ENCODE data around the gene NEGR1. TPM values are rescaled to one million over a fixed set of nuclear protein-coding genes. Genes with fewer than 3 reads are reported as not detected.

NEGR1 gene
- total RNA-seq, 1 donor from 2014 or later = 18.1 TPM

DNA sequence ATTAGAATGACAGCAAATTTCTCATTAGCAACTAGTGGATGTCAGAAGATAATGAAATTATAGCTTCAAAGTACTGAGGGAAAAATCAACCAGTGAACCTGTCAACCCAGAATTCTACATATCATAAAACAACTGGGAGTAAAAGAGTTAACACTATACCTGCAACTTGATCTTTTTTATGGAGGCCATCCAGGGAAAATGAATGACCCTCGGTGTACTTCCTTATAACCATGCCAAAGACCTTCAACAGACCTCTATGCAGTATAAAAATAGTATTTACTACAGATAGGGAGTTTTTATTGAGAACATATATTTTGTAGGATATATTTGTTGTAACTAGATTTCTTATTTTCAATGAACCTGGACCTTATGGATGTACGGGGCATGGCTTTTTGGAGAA lies 809.0 kb downstream of the NEGR1 start:
- ATAC-seq (no peak), DNase-seq (no peak)
- Histone ChIP-seq H3K4me1 (no peaks in the 10 kb centered on the region), H3K4me3 (no peak overlapping the region), H3K36me3 (no peaks in the 10 kb centered on the region), H3K27ac (no peak overlapping the region), H3K9me3 (no peaks in the 10 kb centered on the region), H3K27me3 (ENCODE audit: low read depth) (no peaks in the 10 kb centered on the region)
- TF ChIP-seq, protein P1, sequence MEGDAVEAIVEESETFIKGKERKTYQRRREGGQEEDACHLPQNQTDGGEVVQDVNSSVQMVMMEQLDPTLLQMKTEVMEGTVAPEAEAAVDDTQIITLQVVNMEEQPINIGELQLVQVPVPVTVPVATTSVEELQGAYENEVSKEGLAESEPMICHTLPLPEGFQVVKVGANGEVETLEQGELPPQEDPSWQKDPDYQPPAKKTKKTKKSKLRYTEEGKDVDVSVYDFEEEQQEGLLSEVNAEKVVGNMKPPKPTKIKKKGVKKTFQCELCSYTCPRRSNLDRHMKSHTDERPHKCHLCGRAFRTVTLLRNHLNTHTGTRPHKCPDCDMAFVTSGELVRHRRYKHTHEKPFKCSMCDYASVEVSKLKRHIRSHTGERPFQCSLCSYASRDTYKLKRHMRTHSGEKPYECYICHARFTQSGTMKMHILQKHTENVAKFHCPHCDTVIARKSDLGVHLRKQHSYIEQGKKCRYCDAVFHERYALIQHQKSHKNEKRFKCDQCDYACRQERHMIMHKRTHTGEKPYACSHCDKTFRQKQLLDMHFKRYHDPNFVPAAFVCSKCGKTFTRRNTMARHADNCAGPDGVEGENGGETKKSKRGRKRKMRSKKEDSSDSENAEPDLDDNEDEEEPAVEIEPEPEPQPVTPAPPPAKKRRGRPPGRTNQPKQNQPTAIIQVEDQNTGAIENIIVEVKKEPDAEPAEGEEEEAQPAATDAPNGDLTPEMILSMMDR (IDR thresholded peaks at IDR 0.05) = no peak
- intact Hi-C loops (cut with DNase I) = no loop called here

DNA sequence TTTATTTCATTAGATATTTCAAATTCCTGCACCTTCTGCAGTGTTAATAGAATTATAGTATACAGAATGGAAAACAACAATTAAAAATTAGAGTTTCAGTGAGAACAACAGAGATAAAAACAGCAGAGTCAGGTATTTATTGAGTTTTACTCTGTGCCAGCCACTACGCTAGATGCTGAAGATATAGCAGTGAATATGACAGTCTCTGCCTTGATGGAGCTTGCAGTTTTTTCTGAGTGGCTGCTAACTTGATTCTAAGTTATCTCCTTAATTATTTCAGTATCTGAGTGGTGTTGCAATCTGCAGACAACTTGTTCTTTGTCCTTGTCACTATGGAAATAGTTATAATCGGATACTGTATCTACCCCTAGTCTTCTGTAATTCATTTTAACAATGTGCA lies 817.2 kb downstream of the NEGR1 start:
- no peak for DNase-seq
- ATAC-seq = no peak

DNA sequence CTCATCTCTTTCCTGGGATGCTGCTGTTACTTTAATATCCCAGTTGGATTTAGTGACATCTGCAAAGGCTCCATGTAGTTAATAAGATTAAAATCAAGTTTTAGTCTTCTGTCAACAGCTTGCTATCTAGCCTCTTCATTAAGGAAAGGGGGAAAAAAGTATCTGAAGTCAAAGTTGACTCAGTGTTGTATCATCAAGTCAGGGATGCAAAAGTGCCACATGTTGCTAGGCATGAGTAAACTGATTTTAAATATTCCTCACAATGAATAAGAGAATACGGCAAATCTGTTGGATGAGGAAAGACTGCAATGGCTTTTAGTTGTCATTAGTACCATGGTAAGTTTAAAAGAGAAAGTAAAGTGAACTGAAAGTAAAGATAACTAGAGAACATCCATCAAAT lies 818.3 kb downstream of the NEGR1 start:
- no peaks in the 10 kb centered on the region for H3K9me3 ChIP-seq
- intact Hi-C loops (cut with DNase I) = no loop called here
- H3K4me1 ChIP-seq = no peaks in the 10 kb centered on the region
- no peak for ATAC-seq
- H3K36me3 ChIP-seq = no peaks in the 10 kb centered on the region
- no peak for DNase-seq
- TF ChIP-seq, protein P1 (IDR thresholded peaks at IDR 0.05) = no peak
- no peaks in the 10 kb centered on the region for H3K27me3 ChIP-seq (ENCODE audit: low read depth)
- no peak overlapping the region for H3K27ac ChIP-seq
- H3K4me3 ChIP-seq = no peak overlapping the region

More for the DNA sequence above, 817.2 kb downstream of the NEGR1 start:
- Histone ChIP-seq H3K9me3 (no peaks in the 10 kb centered on the region), H3K4me3 (no peak overlapping the region), H3K27me3 (ENCODE audit: low read depth) (no peaks in the 10 kb centered on the region), H3K27ac (no peak overlapping the region), H3K36me3 (no peaks in the 10 kb centered on the region), H3K4me1 (no peaks in the 10 kb centered on the region)
- TF ChIP-seq, protein P1 (IDR thresholded peaks at IDR 0.05) = no peak
- intact Hi-C loops (cut with DNase I) = no loop called here

DNA sequence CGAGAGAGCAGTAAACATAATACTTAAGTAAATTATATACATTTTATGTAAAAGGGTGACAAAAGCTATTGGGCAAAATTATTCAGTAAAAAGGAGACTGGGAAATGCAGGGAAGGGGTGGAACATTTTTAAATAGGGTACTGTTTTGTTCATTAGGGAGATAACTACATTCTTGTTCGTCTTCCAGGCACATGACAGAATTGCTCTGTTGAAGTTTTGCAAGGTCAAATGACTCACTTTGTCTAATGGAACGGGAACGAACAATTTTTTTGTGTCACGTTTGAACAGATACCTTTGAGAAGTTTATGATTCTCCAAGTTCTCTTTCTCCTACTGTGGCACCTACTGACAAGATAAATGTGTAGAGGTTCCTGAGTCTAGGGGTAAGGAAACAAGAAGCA lies 819.2 kb downstream of the NEGR1 start:
- ATAC-seq = no peak
- Histone ChIP-seq H3K36me3 (no peaks in the 10 kb centered on the region), H3K27ac (no peak overlapping the region), H3K27me3 (ENCODE audit: low read depth) (no peaks in the 10 kb centered on the region), H3K4me1 (no peaks in the 10 kb centered on the region), H3K4me3 (no peak overlapping the region), H3K9me3 (no peaks in the 10 kb centered on the region)
- TF ChIP-seq, protein P1 (IDR thresholded peaks at IDR 0.05) = no peak
- no peak for DNase-seq
- intact Hi-C loops (cut with DNase I) = no loop called here

DNA sequence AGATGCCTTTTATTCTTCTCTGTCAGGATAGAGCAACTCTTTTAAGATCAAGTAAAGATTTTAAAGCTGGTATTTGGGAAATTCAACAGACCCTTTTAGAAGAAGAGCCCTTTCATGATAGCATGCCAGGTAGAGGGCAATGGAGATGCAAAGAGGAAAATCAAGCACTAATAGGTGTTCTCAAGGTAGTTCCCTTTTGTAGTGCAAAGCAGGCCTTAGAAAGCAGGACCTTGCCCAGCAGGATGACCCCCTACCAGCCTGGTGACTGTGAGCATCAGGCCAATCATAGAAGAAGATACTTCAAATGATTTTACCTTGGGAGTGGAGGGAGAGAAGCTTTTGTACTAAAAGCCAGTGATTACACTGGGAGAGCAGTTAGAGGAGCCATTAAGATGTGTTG lies 820.1 kb downstream of the NEGR1 start:
- H3K9me3 ChIP-seq = no peaks in the 10 kb centered on the region
- no peak overlapping the region for H3K4me3 ChIP-seq
- intact Hi-C loops (cut with DNase I) = no loop called here
- no peaks in the 10 kb centered on the region for H3K4me1 ChIP-seq
- DNase-seq (no peak), ATAC-seq (no peak)
- no peaks in the 10 kb centered on the region for H3K27me3 ChIP-seq (ENCODE audit: low read depth)
- no peaks in the 10 kb centered on the region for H3K36me3 ChIP-seq
- H3K27ac ChIP-seq = no peak overlapping the region
- TF ChIP-seq, protein P1 (IDR thresholded peaks at IDR 0.05) = no peak

DNA sequence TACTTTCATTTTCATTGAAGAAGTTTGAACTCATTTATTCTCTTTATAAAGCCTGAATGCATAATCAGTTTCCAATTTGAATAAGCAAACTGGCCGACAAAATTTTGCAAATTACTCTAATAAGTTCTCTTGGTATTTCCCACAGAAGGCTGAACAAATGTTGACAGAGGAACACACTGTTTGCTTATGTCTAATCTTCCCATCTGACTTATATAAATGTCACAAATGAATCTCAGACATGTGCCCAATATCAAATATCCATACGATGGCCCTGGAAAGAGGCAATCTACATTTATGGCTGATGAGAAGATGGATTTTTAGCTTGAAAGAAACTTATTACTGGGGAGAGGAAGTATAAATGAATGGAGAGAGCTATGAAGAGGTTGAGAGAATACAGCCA lies 820.9 kb downstream of the NEGR1 start:
- Histone ChIP-seq H3K27ac (no peak overlapping the region), H3K9me3 (no peaks in the 10 kb centered on the region), H3K36me3 (no peaks in the 10 kb centered on the region), H3K4me3 (no peak overlapping the region), H3K4me1 (no peaks in the 10 kb centered on the region), H3K27me3 (ENCODE audit: low read depth) (no peaks in the 10 kb centered on the region)
- TF ChIP-seq, protein P1 (IDR thresholded peaks at IDR 0.05) = no peak
- DNase-seq (no peak), ATAC-seq (no peak)
- intact Hi-C loops (cut with DNase I) = no loop called here
